NCI-H2107 treated with DMSO at 0.1 percent for 48 hours (cell line): ENCODE results near the gene CLDN15.
"Not testable (repeated sequence)": the region's sequence is repeated elsewhere in the genome, so short reads cannot be mapped to it uniquely, and the experiment has no call there.

Experiments used
- DNase-seq: peaks from one replicate; lab custom pipeline; 2025; ENCODE audit not compliant: unreplicated experiment; lab: John Stamatoyannopoulos, UW

The CLDN15 gene

GRCh38 chr7:101200504-101200861 is 37.1 kb downstream of the CLDN15 start:
- DNase-seq, result no peak

GRCh38 chr7:101199522-101199921 is 38.1 kb downstream of the CLDN15 start:
- DNase-seq, result not testable (repeated sequence)

- DNase-seq, result no peak
These were observed 39.1 kb downstream of the CLDN15 start for GRCh38 chr7:101198476-101198875.

- no peak for DNase-seq
These were observed 39.6 kb downstream of the CLDN15 start for GRCh38 chr7:101197991-101198390.

- no peak for DNase-seq
These were observed 41.7 kb downstream of the CLDN15 start for GRCh38 chr7:101195884-101196283.

GRCh38 chr7:101189109-101189508 is 48.5 kb downstream of the CLDN15 start:
- no peak for DNase-seq

- DNase-seq, result no peak
These were observed 50.7 kb downstream of the CLDN15 start for GRCh38 chr7:101186844-101187428.

- no peak for DNase-seq
These were observed 51.4 kb downstream of the CLDN15 start for GRCh38 chr7:101186194-101186593.

GRCh38 chr7:101185258-101185839 is 52.3 kb downstream of the CLDN15 start:
- DNase-seq, result no peak
